H1 (cell line): ENCODE data around the gene APOL1. TPM values are rescaled to one million over a fixed set of nuclear protein-coding genes. Genes with fewer than 3 reads are reported as not detected.

Source experiments
- CHD1 ChIP-seq: IDR thresholded peaks from 2 replicates; pipeline ENCODE4 v1.6.1; 2012; ENCODE audit warnings: low read depth, low read length, improper control_type of control experiment
- CREB1 ChIP-seq: IDR thresholded peaks from 2 replicates; pipeline ENCODE4 v1.6.1; 2012; ENCODE audit warnings: inconsistent platforms
- FOSL1 ChIP-seq: IDR thresholded peaks from 2 replicates; pipeline ENCODE4 v1.6.1; 2011; ENCODE audit warnings: mild to moderate bottlenecking, low read depth, low read length, moderate library complexity; ENCODE audit not compliant: insufficient read depth
- GTF2F1 ChIP-seq: IDR thresholded peaks from 2 replicates; pipeline ENCODE4 v1.6.1; 2012; ENCODE audit warnings: low read depth, low read length, improper control_type of control experiment, borderline replicate concordance
- JUND ChIP-seq: IDR thresholded peaks from 2 replicates; pipeline ENCODE4 v1.6.1; 2011; ENCODE audit warnings: mild to moderate bottlenecking, improper control_type of control experiment, low read length
- NRF1 ChIP-seq: IDR thresholded peaks from 2 replicates; pipeline ENCODE4 v1.6.1; 2011; ENCODE audit warnings: mild to moderate bottlenecking, low read depth, low read length, improper control_type of control experiment
- RBBP5 ChIP-seq: IDR thresholded peaks from 2 replicates; pipeline ENCODE4 v1.7.1; 2012; ENCODE audit warnings: low read depth, mild to moderate bottlenecking, inconsistent platforms, low read length, moderate library complexity, borderline replicate concordance
- SIX5 ChIP-seq: IDR thresholded peaks from 2 replicates; pipeline ENCODE4 v1.6.1; 2011; ENCODE audit warnings: mild to moderate bottlenecking, low read depth, low read length
- SP1 ChIP-seq: IDR thresholded peaks from 2 replicates; pipeline ENCODE4 v1.6.1; 2011; ENCODE audit warnings: low read depth, low read length
- SP4 ChIP-seq: IDR thresholded peaks from 2 replicates; pipeline ENCODE4 v1.6.1; 2012; ENCODE audit warnings: low read length, inconsistent platforms
- ZNF274 ChIP-seq: IDR thresholded peaks from 2 replicates; pipeline ENCODE4 v1.7.0; 2012; ENCODE audit warnings: low read length, borderline replicate concordance; ENCODE audit errors: extremely low read depth
- polyA plus RNA-seq, 7 experiments: library from polyadenylated mRNA; depleted of rRNA in 3 of 7; stranded (reverse) in 5 of 7; unstranded in 2 of 7; fragments of >200 nt in 5 of 7; fragments of 200-250 nt in 2 of 7; gene quantifications; 1 replicate in 5 of 7; 2 replicates in 1 of 7; 4 replicates in 1 of 7; pipeline versions ENCODE4 v1.2.1 to v1.2.3, GENCODE V29; 2011 to 2013; ENCODE audit warnings: missing spikeins in 2 of 7, mixed read lengths in 2 of 7
- total RNA-seq: library from RNA; stranded (reverse); fragmentation: NEBNext Ultra II Directional; extraction: Animal tissue kit (Norgen Biotek cat#: 25700); gene quantifications from 2 replicates; pipeline ENCODE4 v1.2.1, GENCODE V29; 2021
- TF ChIP-seq, protein P1 (sequence below): fragments of 300-600 bp; sonication (generic); IDR thresholded peaks from 2 replicates; pipeline ENCODE4 v1.7.1; 2012; ENCODE audit warnings: low read length, moderate library complexity, mild to moderate bottlenecking, inconsistent platforms; ENCODE audit not compliant: insufficient replicate concordance
- TF ChIP-seq, protein P2 (sequence below): IDR thresholded peaks from 2 replicates; pipeline ENCODE4 v1.6.1; 2012; ENCODE audit warnings: inconsistent platforms

The APOL1 gene
- total and polyA plus RNA-seq, 2 of the 8 experiments (the other 6 are each of a cell fraction or from before 2014, with no cell fraction given): not detected

DNA sequence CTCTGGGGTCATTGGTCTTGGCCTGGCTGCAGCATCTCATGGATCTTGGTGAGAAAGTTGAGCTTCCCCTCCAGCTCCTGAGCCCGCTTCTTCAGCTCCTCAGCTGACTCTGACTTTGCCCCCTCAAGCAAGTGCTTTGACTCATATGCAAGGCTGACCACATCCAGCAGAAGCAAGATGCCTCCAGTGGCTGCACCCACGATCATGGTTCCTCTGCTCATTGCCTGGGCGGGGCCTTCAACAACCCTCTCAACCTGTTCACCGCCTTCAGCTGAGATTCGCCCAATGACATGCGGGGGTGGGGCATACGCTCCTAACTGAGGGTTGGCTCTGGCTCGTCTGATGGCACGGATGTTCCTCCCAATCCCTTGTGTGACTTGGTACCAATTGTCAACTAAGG is 25.5 kb upstream of the APOL1 start (continued):
- TF ChIP-seq, protein P1, sequence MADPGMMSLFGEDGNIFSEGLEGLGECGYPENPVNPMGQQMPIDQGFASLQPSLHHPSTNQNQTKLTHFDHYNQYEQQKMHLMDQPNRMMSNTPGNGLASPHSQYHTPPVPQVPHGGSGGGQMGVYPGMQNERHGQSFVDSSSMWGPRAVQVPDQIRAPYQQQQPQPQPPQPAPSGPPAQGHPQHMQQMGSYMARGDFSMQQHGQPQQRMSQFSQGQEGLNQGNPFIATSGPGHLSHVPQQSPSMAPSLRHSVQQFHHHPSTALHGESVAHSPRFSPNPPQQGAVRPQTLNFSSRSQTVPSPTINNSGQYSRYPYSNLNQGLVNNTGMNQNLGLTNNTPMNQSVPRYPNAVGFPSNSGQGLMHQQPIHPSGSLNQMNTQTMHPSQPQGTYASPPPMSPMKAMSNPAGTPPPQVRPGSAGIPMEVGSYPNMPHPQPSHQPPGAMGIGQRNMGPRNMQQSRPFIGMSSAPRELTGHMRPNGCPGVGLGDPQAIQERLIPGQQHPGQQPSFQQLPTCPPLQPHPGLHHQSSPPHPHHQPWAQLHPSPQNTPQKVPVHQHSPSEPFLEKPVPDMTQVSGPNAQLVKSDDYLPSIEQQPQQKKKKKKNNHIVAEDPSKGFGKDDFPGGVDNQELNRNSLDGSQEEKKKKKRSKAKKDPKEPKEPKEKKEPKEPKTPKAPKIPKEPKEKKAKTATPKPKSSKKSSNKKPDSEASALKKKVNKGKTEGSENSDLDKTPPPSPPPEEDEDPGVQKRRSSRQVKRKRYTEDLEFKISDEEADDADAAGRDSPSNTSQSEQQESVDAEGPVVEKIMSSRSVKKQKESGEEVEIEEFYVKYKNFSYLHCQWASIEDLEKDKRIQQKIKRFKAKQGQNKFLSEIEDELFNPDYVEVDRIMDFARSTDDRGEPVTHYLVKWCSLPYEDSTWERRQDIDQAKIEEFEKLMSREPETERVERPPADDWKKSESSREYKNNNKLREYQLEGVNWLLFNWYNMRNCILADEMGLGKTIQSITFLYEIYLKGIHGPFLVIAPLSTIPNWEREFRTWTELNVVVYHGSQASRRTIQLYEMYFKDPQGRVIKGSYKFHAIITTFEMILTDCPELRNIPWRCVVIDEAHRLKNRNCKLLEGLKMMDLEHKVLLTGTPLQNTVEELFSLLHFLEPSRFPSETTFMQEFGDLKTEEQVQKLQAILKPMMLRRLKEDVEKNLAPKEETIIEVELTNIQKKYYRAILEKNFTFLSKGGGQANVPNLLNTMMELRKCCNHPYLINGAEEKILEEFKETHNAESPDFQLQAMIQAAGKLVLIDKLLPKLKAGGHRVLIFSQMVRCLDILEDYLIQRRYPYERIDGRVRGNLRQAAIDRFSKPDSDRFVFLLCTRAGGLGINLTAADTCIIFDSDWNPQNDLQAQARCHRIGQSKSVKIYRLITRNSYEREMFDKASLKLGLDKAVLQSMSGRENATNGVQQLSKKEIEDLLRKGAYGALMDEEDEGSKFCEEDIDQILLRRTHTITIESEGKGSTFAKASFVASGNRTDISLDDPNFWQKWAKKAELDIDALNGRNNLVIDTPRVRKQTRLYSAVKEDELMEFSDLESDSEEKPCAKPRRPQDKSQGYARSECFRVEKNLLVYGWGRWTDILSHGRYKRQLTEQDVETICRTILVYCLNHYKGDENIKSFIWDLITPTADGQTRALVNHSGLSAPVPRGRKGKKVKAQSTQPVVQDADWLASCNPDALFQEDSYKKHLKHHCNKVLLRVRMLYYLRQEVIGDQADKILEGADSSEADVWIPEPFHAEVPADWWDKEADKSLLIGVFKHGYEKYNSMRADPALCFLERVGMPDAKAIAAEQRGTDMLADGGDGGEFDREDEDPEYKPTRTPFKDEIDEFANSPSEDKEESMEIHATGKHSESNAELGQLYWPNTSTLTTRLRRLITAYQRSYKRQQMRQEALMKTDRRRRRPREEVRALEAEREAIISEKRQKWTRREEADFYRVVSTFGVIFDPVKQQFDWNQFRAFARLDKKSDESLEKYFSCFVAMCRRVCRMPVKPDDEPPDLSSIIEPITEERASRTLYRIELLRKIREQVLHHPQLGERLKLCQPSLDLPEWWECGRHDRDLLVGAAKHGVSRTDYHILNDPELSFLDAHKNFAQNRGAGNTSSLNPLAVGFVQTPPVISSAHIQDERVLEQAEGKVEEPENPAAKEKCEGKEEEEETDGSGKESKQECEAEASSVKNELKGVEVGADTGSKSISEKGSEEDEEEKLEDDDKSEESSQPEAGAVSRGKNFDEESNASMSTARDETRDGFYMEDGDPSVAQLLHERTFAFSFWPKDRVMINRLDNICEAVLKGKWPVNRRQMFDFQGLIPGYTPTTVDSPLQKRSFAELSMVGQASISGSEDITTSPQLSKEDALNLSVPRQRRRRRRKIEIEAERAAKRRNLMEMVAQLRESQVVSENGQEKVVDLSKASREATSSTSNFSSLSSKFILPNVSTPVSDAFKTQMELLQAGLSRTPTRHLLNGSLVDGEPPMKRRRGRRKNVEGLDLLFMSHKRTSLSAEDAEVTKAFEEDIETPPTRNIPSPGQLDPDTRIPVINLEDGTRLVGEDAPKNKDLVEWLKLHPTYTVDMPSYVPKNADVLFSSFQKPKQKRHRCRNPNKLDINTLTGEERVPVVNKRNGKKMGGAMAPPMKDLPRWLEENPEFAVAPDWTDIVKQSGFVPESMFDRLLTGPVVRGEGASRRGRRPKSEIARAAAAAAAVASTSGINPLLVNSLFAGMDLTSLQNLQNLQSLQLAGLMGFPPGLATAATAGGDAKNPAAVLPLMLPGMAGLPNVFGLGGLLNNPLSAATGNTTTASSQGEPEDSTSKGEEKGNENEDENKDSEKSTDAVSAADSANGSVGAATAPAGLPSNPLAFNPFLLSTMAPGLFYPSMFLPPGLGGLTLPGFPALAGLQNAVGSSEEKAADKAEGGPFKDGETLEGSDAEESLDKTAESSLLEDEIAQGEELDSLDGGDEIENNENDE: no peak
- TF ChIP-seq ZNF274 (no peak), RBBP5 (no peak), GTF2F1 (no peak), SP1 (no peak), JUND (no peak), CREB1 (no peak), SP4 (no peak), SIX5 (no peak), CHD1 (no peak), FOSL1 (no peak), NRF1 (no peak)
- TF ChIP-seq, protein P2, sequence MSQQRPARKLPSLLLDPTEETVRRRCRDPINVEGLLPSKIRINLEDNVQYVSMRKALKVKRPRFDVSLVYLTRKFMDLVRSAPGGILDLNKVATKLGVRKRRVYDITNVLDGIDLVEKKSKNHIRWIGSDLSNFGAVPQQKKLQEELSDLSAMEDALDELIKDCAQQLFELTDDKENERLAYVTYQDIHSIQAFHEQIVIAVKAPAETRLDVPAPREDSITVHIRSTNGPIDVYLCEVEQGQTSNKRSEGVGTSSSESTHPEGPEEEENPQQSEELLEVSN: no peak
